Measurements from ENCODE around the gene UBR4. TPM values are rescaled to one million over a fixed set of nuclear protein-coding genes. Genes with fewer than 3 reads are reported as not detected.

UBR4 gene
- total RNA-seq, 1 experiment from 2014 or later = 107 TPM

DNA sequence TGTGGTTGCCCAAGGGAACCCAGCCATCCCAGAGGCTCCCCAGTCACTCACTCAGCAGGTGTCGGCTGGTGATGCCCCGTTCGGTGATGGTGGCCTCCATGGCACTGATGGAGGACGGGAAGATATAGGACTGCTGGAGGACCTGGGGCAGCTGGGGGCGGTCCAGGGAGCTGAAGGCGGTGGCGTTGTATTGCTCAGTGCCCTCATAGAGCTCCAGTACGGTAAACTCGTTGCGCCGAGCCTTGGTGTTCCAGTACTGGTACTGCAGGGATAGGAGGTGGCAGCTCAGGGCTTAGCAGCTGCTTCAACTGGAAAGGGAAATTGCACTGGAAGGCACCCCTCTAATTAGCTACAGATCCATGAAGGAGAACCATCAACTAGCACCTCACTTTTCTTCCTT lies 12.5 kb upstream of the UBR4 start:
- no peak for DNase-seq (ENCODE audit: low read depth, low spot score)
- Histone ChIP-seq H3K79me2 (ENCODE audit: insufficient read depth, low read length) (peaks cover 9% of the 10 kb centered on the region; the same call in 1 of the 2 replicates), H3K4me2 (ENCODE audit: low read length) (no peak overlapping the region), H3K4me3 (replicated peaks in 1 of 2; ENCODE audit: low read depth in 1 of 2, low read length in 2 of 2) (no peak overlapping the region), H3K9me2 (ENCODE audit: insufficient read depth) (no peaks in the 10 kb centered on the region), H3K27ac (ENCODE audit: low read depth, low read length) (no peak overlapping the region), H3K9ac (ENCODE audit: low read length) (no peak overlapping the region), H3K36me3 (ENCODE audit: control insufficient read depth in 1 of 2, insufficient read depth in 2 of 2, low read length in 2 of 2) (peaks cover 49 to 71% of the 10 kb centered on the region in 2 experiments), H3K4me1 (ENCODE audit: control insufficient read depth in 1 of 2, insufficient read depth in 2 of 2, low read length in 2 of 2) (no peaks in the 10 kb centered on the region), H4K20me1 (ENCODE audit: insufficient read depth) (no peaks in the 10 kb centered on the region), H3K9me3 (ENCODE audit: control insufficient read depth in 1 of 2, insufficient read depth in 1 of 2, low read depth in 1 of 2, low read length in 2 of 2) (no peaks in the 10 kb centered on the region), H2AFZ (ENCODE audit: low read depth, low read length, poor library complexity, severe bottlenecking) (no peak overlapping the region), H3K27me3 (ENCODE audit: insufficient read depth, low read length) (no peaks in the 10 kb centered on the region)
- no peak for TF ChIP-seq FOSL1 (IDR thresholded peaks at IDR 0.05; ENCODE audit: low read depth)
- TF ChIP-seq RAD21 (IDR thresholded peaks at IDR 0.05; ENCODE audit: low read depth) = no peak
- no peak for TF ChIP-seq EGR1 (IDR thresholded peaks at IDR 0.05; ENCODE audit: low read depth)
- TF ChIP-seq EZH2phosphoT487 (IDR thresholded peaks at IDR 0.05; ENCODE audit: borderline replicate concordance) = no peak
- TF ChIP-seq, protein P1, sequence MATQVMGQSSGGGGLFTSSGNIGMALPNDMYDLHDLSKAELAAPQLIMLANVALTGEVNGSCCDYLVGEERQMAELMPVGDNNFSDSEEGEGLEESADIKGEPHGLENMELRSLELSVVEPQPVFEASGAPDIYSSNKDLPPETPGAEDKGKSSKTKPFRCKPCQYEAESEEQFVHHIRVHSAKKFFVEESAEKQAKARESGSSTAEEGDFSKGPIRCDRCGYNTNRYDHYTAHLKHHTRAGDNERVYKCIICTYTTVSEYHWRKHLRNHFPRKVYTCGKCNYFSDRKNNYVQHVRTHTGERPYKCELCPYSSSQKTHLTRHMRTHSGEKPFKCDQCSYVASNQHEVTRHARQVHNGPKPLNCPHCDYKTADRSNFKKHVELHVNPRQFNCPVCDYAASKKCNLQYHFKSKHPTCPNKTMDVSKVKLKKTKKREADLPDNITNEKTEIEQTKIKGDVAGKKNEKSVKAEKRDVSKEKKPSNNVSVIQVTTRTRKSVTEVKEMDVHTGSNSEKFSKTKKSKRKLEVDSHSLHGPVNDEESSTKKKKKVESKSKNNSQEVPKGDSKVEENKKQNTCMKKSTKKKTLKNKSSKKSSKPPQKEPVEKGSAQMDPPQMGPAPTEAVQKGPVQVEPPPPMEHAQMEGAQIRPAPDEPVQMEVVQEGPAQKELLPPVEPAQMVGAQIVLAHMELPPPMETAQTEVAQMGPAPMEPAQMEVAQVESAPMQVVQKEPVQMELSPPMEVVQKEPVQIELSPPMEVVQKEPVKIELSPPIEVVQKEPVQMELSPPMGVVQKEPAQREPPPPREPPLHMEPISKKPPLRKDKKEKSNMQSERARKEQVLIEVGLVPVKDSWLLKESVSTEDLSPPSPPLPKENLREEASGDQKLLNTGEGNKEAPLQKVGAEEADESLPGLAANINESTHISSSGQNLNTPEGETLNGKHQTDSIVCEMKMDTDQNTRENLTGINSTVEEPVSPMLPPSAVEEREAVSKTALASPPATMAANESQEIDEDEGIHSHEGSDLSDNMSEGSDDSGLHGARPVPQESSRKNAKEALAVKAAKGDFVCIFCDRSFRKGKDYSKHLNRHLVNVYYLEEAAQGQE (IDR thresholded peaks at IDR 0.05; ENCODE audit: low read depth) = no peak
- TF ChIP-seq EZH2 (IDR thresholded peaks at IDR 0.05) = no peak
- no peak for TF ChIP-seq SIN3A (IDR thresholded peaks at IDR 0.05; ENCODE audit: low read depth)
- TF ChIP-seq CBX3 (IDR thresholded peaks at IDR 0.05; ENCODE audit: low read depth) = no peak
- TF ChIP-seq YY1 (IDR thresholded peaks at IDR 0.05; ENCODE audit: extremely low read depth, insufficient replicate concordance, low read depth, low read length) = no peak
- no peak for TF ChIP-seq POLR2A (IDR thresholded peaks at IDR 0.05; ENCODE audit: borderline replicate concordance, extremely low read depth, insufficient read depth, insufficient read length)
- TF ChIP-seq SP1 (IDR thresholded peaks at IDR 0.05; ENCODE audit: low read depth) = no peak
- no peak for TF ChIP-seq CEBPB (IDR thresholded peaks at IDR 0.05; ENCODE audit: low read depth)
- TF ChIP-seq, protein P2, sequence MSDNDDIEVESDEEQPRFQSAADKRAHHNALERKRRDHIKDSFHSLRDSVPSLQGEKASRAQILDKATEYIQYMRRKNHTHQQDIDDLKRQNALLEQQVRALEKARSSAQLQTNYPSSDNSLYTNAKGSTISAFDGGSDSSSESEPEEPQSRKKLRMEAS (IDR thresholded peaks at IDR 0.05) = no peak
- TF ChIP-seq ZFX (IDR thresholded peaks at IDR 0.05) = no peak
- no peak for TF ChIP-seq ELF1 (IDR thresholded peaks at IDR 0.05; ENCODE audit: borderline replicate concordance, low read depth)
- no peak for TF ChIP-seq SRF (IDR thresholded peaks at IDR 0.05; ENCODE audit: low read depth)
- TF ChIP-seq JUND (IDR thresholded peaks at IDR 0.05) = no peak
- TF ChIP-seq, protein P3, sequence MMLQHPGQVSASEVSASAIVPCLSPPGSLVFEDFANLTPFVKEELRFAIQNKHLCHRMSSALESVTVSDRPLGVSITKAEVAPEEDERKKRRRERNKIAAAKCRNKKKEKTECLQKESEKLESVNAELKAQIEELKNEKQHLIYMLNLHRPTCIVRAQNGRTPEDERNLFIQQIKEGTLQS (IDR thresholded peaks at IDR 0.05) = no peak
- no peak for TF ChIP-seq POLR2AphosphoS5 (IDR thresholded peaks at IDR 0.05; ENCODE audit: low read depth, low read length)
- TF ChIP-seq, protein P4, sequence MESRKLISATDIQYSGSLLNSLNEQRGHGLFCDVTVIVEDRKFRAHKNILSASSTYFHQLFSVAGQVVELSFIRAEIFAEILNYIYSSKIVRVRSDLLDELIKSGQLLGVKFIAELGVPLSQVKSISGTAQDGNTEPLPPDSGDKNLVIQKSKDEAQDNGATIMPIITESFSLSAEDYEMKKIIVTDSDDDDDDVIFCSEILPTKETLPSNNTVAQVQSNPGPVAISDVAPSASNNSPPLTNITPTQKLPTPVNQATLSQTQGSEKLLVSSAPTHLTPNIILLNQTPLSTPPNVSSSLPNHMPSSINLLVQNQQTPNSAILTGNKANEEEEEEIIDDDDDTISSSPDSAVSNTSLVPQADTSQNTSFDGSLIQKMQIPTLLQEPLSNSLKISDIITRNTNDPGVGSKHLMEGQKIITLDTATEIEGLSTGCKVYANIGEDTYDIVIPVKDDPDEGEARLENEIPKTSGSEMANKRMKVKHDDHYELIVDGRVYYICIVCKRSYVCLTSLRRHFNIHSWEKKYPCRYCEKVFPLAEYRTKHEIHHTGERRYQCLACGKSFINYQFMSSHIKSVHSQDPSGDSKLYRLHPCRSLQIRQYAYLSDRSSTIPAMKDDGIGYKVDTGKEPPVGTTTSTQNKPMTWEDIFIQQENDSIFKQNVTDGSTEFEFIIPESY (IDR thresholded peaks at IDR 0.05; ENCODE audit: extremely low read depth, insufficient replicate concordance, low read length) = no peak
- intact Hi-C loops (cut with micrococcal nuclease) = no loop called here
- ATAC-seq = no peak
- ChIA-PET POLR2A (no interaction called here), RAD21 (ENCODE audit: low non-redundant PET in 1 of 2, low total read pairs in 2 of 2, uncharacterized antibody in 2 of 2, unreplicated experiment in 2 of 2) (no interaction called here), CTCF (no interaction called here)
- BruUV-seq (replicated peaks) = no TSS peak

All from HCT116 (cell line).